Breast epithelium (tissue), 3 donors: ENCODE measurements around the gene TTLL10.

Experiments used
- POLR2A ChIP-seq: fragments of 450-650 bp; IDR thresholded peaks from one replicate; pipeline ENCODE4 v1.6.1; 2016; ENCODE audit warnings: antibody characterized with exemption, mild to moderate bottlenecking, moderate library complexity
- POLR2AphosphoS5 ChIP-seq, 3 donors: sonication (generic); formaldehyde crosslinking; IDR thresholded peaks; one replicate each; pipeline ENCODE4 v1.6.1; 2017; ENCODE audit warnings: antibody characterized with exemption in 3 of 3
- TF ChIP-seq, protein P1 (sequence below), 3 donors: fragments of 450-650 bp; IDR thresholded peaks; one replicate each; pipeline ENCODE4 v1.5.1; 2016 to 2017; ENCODE audit warnings: antibody characterized with exemption in 3 of 3, mild to moderate bottlenecking in 3 of 3, moderate library complexity in 3 of 3

DNA sequence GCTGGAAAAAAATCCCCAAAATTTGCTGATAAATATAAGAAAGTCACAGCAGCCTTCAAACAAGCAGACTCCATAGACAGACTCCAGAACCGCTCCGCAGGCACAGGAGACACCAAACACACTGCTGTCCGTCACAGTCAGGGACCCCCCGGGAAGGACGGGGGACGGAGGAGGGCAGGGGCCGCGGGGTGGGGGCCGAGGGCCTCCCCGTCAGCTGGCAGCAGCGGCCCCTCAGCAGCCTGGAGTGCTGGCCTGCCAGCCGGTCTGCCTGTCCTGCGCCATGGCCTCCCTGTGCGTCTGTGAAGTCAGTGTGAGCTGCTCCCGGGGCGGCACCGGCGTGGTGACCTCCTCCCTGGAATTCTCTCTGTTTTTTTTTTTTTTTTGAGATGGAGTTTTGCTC is 47.7 kb upstream of the TTLL10 start:
- TF ChIP-seq POLR2A = no peak
- TF ChIP-seq, protein P1, sequence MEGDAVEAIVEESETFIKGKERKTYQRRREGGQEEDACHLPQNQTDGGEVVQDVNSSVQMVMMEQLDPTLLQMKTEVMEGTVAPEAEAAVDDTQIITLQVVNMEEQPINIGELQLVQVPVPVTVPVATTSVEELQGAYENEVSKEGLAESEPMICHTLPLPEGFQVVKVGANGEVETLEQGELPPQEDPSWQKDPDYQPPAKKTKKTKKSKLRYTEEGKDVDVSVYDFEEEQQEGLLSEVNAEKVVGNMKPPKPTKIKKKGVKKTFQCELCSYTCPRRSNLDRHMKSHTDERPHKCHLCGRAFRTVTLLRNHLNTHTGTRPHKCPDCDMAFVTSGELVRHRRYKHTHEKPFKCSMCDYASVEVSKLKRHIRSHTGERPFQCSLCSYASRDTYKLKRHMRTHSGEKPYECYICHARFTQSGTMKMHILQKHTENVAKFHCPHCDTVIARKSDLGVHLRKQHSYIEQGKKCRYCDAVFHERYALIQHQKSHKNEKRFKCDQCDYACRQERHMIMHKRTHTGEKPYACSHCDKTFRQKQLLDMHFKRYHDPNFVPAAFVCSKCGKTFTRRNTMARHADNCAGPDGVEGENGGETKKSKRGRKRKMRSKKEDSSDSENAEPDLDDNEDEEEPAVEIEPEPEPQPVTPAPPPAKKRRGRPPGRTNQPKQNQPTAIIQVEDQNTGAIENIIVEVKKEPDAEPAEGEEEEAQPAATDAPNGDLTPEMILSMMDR (IDR thresholded peaks at IDR 0.05) = no peak
- TF ChIP-seq POLR2AphosphoS5 (IDR thresholded peaks at IDR 0.05) = no peak
